HEK293 (cell line): ENCODE measurements around the gene NUCB1.
A peak's percentile ranks its signal among the peaks of the same experiment; 100 is the strongest.

Experiments used
- CTCF ChIA-PET: fragments of 350-600 bp; formaldehyde crosslinking; extraction: SDS; loops from one replicate; lab custom pipeline; 2021; ENCODE audit warnings: antibody characterized with exemption; lab: Yijun Ruan, JAX
- POLR2A ChIA-PET: fragments of 300-600 bp; formaldehyde crosslinking; extraction: SDS; loops from one replicate; lab custom pipeline; 2020; ENCODE audit warnings: antibody characterized with exemption, inconsistent platforms; lab: Yijun Ruan, JAX
- H3K27ac ChIP-seq: fragments of 200-500 bp; sonication (Bioruptor generic); 2 replicates; pipeline ENCODE4 v1.5.1; 2014; ENCODE audit warnings: low read depth, low read length, control low read depth, inconsistent platforms; ENCODE audit errors: extremely low read depth
- H3K36me3 ChIP-seq, 2 experiments: fragments of 200-500 bp in 1 of 2; sonication (Bioruptor generic) in 1 of 2; 1 replicate in 1 of 2; 2 replicates in 1 of 2; pipeline ENCODE4 v1.5.1; 2014 to 2017; ENCODE audit warnings: inconsistent platforms in 2 of 2, low read length in 2 of 2; ENCODE audit not compliant: control insufficient read depth in 2 of 2, insufficient read depth in 1 of 2
- H3K4me1 ChIP-seq: fragments of 200-500 bp; sonication (Bioruptor generic); 2 replicates; pipeline ENCODE4 v1.5.1; 2014; ENCODE audit warnings: mild to moderate bottlenecking, low read length, inconsistent platforms; ENCODE audit not compliant: control insufficient read depth, insufficient read depth
- H3K4me3 ChIP-seq: 2 replicates; pipeline ENCODE4 v1.5.1; 2011; ENCODE audit warnings: low read depth, mild to moderate bottlenecking, control low read depth, low read length, moderate library complexity
- H3K9me3 ChIP-seq: fragments of 200-500 bp; sonication (Bioruptor generic); 2 replicates; pipeline ENCODE4 v1.5.1; 2014; ENCODE audit warnings: low read depth, low read length, inconsistent platforms; ENCODE audit not compliant: control insufficient read depth, insufficient read depth
- FEZF1 ChIP-seq: fragments of 450-650 bp; formaldehyde crosslinking; IDR thresholded peaks from 2 replicates; pipeline ENCODE4 v1.5.1; 2016; ENCODE audit warnings: missing biosample characterization, missing genetic modification characterization
- GLIS2 ChIP-seq: fragments of 450-650 bp; formaldehyde crosslinking; IDR thresholded peaks from 2 replicates; pipeline ENCODE4 v1.5.1; 2016; ENCODE audit warnings: missing biosample characterization, missing genetic modification characterization
- PATZ1 ChIP-seq: fragments of 450-650 bp; formaldehyde crosslinking; IDR thresholded peaks from 2 replicates; pipeline ENCODE4 v1.5.1; 2016; ENCODE audit warnings: missing biosample characterization, missing genetic modification characterization
- YY2 ChIP-seq: fragments of 450-650 bp; formaldehyde crosslinking; IDR thresholded peaks from 2 replicates; pipeline ENCODE4 v1.5.1; 2016; ENCODE audit warnings: missing biosample characterization, missing genetic modification characterization
- ZBTB48 ChIP-seq: fragments of 450-650 bp; formaldehyde crosslinking; IDR thresholded peaks from 2 replicates; pipeline ENCODE4 v1.5.1; 2016; ENCODE audit warnings: missing biosample characterization, missing genetic modification characterization
- ZNF121 ChIP-seq: fragments of 450-650 bp; formaldehyde crosslinking; IDR thresholded peaks from 2 replicates; pipeline ENCODE4 v1.5.1; 2016; ENCODE audit warnings: missing biosample characterization, missing genetic modification characterization
- ZNF580 ChIP-seq: fragments of 450-650 bp; formaldehyde crosslinking; IDR thresholded peaks from 2 replicates; pipeline ENCODE4 v1.5.1; 2016; ENCODE audit warnings: missing biosample characterization, missing genetic modification characterization
- TF ChIP-seq, protein P1 (sequence below): fragments of 450-650 bp; formaldehyde crosslinking; IDR thresholded peaks from 2 replicates; pipeline ENCODE4 v1.5.1; 2016; ENCODE audit warnings: missing biosample characterization, missing genetic modification characterization
- TF ChIP-seq, protein P2 (sequence below): fragments of 450-650 bp; formaldehyde crosslinking; IDR thresholded peaks from 2 replicates; pipeline ENCODE4 v1.5.1; 2016; ENCODE audit warnings: missing biosample characterization, missing genetic modification characterization
- TF ChIP-seq, protein P3 (sequence below): fragments of 450-650 bp; formaldehyde crosslinking; optimal IDR thresholded peaks from 2 replicates; pipeline ENCODE3; 2016; ENCODE audit warnings: missing biosample characterization, mild to moderate bottlenecking, missing genetic modification characterization

Gene NUCB1

GRCh38 chr19:48954595-48955307, 54.6 kb downstream of the NUCB1 start, which contains the start of gene BAX (continued):
- TF ChIP-seq FEZF1 (no peak; the same call in 1 of the 2 replicates), ZNF580 (tag by site-specific recombination) (peak; percentile 91)
- TF ChIP-seq, protein P1, sequence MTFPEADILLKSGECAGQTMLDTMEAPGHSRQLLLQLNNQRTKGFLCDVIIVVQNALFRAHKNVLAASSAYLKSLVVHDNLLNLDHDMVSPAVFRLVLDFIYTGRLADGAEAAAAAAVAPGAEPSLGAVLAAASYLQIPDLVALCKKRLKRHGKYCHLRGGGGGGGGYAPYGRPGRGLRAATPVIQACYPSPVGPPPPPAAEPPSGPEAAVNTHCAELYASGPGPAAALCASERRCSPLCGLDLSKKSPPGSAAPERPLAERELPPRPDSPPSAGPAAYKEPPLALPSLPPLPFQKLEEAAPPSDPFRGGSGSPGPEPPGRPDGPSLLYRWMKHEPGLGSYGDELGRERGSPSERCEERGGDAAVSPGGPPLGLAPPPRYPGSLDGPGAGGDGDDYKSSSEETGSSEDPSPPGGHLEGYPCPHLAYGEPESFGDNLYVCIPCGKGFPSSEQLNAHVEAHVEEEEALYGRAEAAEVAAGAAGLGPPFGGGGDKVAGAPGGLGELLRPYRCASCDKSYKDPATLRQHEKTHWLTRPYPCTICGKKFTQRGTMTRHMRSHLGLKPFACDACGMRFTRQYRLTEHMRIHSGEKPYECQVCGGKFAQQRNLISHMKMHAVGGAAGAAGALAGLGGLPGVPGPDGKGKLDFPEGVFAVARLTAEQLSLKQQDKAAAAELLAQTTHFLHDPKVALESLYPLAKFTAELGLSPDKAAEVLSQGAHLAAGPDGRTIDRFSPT (tag by site-specific recombination) = peak; percentile 94

- ChIA-PET CTCF (interaction anchor here (1.1 kb wide), 1 partner anchor 117 kb away, joined by 6 read pairs; no protein-coding TSS in a partner anchor), POLR2A (interaction anchor here (0.6 to 2.4 kb wide), 7 partner anchors 9 to 162 kb away, joined by 3 to 13 read pairs (median 7); partner anchors contain the start of genes DHDH, FTL, NUCB1 and PPP1R15A)
- Histone ChIP-seq H3K9me3 (no peaks in the 10 kb centered on the region), H3K4me1 (peaks cover 5% of the 10 kb centered on the region), H3K36me3 (peaks cover 22 to 30% of the 10 kb centered on the region in 2 experiments; a peak in 2 of 3 replicates), H3K27ac (peak overlapping the region; percentile 93), H3K4me3 (peak overlapping the region; percentile 93)
- TF ChIP-seq, protein P2, sequence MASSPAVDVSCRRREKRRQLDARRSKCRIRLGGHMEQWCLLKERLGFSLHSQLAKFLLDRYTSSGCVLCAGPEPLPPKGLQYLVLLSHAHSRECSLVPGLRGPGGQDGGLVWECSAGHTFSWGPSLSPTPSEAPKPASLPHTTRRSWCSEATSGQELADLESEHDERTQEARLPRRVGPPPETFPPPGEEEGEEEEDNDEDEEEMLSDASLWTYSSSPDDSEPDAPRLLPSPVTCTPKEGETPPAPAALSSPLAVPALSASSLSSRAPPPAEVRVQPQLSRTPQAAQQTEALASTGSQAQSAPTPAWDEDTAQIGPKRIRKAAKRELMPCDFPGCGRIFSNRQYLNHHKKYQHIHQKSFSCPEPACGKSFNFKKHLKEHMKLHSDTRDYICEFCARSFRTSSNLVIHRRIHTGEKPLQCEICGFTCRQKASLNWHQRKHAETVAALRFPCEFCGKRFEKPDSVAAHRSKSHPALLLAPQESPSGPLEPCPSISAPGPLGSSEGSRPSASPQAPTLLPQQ (tag by site-specific recombination) = 0 out of 2 replicates have a peak, but pooled peaks have one; percentile 20
- TF ChIP-seq GLIS2 (0 out of 2 replicates have a peak, but pooled peaks have one; percentile 8), PATZ1 (tag by site-specific recombination) (no peak), ZBTB48 (tag by site-specific recombination) (peak; percentile 18; the same call in 1 of the 2 replicates)
Measured at GRCh38 chr19:48955308-48955958, 55.3 kb downstream of the NUCB1 start.

DNA sequence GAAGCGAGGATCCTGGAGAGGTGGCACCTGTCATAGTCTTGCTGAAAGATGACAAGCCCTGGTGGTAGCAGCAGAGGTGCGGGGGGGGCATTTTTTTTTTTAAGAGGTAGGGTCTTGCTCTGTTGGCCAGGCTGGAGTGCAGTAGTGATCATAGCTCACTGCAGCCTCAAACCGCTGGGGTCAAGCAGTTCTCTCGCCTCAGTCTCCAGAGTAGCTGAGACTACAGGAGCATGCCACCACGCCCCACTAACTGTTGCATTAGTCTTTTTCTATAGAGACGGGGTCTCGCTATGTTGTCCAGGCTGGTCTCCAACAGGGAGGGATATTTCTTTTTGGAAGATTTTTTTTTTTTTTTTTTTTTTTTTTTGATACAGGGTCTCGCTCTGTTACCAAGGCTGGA, 57.9 kb downstream of the NUCB1 start:
- H3K36me3 ChIP-seq = peaks cover 22 to 38% of the 10 kb centered on the region in 2 experiments; a peak in 2 of 3 replicates
- H3K27ac ChIP-seq = no peak overlapping the region
- peaks cover 5% of the 10 kb centered on the region for H3K4me1 ChIP-seq
- H3K4me3 ChIP-seq = no peak overlapping the region
- TF ChIP-seq, protein P3, sequence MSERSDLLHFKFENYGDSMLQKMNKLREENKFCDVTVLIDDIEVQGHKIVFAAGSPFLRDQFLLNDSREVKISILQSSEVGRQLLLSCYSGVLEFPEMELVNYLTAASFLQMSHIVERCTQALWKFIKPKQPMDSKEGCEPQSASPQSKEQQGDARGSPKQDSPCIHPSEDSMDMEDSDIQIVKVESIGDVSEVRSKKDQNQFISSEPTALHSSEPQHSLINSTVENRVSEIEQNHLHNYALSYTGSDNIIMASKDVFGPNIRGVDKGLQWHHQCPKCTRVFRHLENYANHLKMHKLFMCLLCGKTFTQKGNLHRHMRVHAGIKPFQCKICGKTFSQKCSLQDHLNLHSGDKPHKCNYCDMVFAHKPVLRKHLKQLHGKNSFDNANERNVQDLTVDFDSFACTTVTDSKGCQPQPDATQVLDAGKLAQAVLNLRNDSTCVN (tag by site-specific recombination) = no peak
- TF ChIP-seq YY2 (tag by site-specific recombination) (no peak), ZNF121 (tag by site-specific recombination) (peak; percentile 97)
- ChIA-PET POLR2A (interaction anchor here (0.6 to 1.1 kb wide), 4 partner anchors 15 to 156 kb away, joined by 4 to 6 read pairs (median 4); no protein-coding TSS in a partner anchor), CTCF (no interaction called here)
- H3K9me3 ChIP-seq = no peaks in the 10 kb centered on the region
